Inflammatory macrophage treated with lipopolysaccharide for 1 hour (primary cell): ENCODE results near the gene IFFO2.
A peak's percentile ranks its signal among the peaks of the same experiment; 100 is the strongest.

ENCODE experiments used
- DNase-seq, 2 donors: peaks; one replicate each; pipeline ENCODE4 v3.0.0-alpha.2; 2020 to 2022

The IFFO2 gene

DNA sequence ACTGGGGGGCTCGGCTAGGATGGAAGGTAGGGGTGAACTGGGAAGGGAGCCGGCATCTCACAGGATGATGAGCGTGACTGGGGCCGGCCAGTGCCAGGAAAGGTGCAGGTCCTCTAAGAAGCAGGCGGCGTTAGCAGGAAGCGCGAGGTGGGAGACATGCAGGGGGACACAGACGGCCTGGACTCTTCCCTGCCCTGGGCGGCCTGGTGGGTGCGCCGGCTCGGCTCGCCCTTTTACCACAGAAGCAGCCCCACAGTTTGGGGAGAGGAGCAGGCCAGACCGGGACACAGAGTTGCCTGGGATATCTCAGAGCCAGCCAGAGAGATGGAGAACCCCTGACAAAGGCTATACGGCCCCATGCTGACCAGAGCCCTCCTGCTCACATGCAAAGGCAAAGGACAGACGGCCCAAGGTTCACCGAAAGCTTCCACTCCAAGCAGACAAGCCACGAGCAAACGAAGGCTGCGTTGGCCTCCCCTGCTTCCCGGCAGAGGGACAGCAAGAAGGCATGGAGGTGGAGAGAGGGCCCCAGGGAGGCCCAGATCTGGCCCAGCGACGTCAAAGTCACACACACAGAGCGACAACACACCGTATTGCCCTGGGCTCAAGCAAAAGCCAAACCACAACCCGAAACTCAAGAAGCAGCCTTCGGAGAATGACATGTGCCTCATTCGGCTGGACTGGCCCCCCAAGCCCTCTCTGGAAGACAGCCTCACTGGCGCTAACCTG is 39.2 kb downstream of the IFFO2 start:
- no peak for DNase-seq

DNA sequence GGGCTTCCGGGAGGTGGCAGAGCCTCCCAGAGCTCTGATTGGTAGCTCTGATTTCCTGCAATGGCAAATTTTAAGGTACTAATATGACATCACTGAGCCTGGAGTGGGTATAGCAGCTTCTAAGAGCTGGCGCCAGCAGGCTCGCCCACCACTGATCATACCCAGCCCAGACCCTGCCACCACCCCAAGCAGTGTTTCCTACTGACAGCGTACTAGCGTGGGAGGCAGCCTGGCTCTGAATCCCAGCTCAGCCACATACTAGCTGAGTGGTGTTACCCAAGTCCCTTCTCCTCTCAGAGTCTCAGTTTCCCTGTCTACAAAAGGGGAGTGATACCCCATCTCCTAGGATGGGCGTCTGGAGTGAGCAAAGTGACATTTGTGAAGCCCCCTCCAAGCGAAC is 41.1 kb downstream of the IFFO2 start:
- DNase-seq: no peak

DNA sequence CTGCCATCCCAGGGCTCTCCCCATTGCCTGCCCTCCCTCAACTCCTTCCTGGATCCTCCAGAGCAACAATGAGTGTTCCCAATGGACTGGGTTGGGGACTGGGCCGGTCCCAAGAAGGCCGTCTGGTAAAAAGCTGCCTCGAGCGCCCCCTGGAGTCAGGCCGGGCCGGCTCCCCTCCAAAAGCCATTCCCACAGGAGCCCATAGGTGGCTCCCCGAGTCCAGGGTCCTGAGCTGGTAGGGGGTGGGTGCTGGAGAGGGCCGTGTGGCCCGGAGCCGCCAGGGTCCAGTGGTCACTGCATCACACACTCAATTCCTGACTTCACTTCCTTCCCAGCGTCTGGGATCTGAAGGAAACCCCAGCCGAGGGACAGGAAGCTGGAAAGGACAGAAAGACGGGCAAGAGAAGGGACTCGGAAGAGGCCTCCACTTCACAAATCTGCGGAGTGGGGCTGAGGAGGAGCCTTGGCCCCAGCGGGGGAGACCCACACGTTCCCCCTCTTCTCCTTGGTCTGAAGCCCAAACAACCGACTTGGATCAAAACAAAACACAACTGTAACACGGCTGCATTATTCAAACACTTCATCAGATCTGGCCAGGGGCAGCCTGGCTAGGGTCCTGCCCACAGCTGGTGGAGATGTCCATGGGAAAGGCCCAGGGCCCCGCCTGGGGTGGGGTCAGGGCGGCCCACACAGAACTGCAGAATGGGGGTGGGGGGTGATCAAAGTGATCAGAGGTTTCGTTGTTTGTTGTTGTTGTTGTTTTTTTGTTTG is 43.2 kb downstream of the IFFO2 start:
- DNase-seq: peak; percentile 46 to 88

DNA sequence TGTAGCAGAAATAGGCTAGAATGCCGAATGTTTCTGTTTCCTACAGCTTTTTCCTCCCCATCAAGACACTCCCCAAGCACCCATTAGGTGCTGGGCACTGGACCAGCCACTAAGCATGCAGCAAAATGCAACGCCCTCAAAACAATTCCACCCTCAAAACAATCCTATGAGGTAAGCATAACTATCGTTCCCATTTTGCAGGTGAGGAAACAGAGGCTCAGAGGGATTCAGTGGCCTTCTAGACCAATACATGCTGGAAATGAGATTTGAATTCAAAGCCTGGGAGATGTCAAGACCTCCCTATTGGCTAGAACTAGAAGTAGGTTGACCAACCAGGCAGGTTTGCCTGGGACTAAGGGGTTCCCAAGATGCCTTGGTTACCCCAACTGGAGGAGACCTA is 43.9 kb downstream of the IFFO2 start:
- DNase-seq: no peak

DNA sequence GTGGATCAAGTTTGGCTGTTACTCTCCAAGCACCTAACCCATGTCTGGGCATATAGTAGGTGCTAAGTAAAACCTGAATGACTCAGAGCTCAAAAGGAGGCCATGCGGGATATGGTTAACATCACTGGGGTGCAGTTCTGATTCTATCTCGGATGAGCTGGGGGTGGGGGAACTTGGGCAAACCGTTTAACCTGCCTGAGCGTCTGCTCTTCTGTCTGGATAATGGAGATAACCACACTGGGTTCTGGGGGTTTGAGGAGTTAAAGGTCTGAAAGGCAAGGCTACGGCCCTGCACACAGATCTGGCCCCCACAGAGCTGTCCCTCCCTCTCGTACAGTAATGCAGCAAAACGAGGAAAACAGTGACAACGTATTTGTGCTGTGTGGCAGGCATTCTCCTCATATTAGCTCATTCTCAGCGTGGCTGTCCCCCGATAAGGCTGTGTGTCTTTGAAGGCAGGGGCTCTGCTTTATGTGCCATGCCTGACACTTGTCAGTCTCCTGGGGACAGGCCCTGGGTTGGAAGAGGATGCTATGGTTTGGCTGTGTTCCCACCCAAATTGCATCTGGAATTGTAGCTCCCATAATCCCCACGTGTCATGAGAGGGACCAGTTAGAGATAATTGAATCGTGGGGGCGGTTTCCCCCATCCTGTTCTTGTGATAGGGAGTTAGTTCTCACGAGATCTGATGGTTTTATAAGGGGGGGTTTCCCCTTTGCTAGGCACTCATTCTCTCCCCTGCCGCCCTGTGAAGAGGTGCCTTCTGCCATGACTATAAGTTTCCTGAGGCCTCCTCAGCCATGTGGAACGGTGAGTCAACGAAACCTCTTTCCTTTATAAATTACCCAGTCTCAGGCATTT is 47.3 kb downstream of the IFFO2 start:
- no peak for DNase-seq

DNA sequence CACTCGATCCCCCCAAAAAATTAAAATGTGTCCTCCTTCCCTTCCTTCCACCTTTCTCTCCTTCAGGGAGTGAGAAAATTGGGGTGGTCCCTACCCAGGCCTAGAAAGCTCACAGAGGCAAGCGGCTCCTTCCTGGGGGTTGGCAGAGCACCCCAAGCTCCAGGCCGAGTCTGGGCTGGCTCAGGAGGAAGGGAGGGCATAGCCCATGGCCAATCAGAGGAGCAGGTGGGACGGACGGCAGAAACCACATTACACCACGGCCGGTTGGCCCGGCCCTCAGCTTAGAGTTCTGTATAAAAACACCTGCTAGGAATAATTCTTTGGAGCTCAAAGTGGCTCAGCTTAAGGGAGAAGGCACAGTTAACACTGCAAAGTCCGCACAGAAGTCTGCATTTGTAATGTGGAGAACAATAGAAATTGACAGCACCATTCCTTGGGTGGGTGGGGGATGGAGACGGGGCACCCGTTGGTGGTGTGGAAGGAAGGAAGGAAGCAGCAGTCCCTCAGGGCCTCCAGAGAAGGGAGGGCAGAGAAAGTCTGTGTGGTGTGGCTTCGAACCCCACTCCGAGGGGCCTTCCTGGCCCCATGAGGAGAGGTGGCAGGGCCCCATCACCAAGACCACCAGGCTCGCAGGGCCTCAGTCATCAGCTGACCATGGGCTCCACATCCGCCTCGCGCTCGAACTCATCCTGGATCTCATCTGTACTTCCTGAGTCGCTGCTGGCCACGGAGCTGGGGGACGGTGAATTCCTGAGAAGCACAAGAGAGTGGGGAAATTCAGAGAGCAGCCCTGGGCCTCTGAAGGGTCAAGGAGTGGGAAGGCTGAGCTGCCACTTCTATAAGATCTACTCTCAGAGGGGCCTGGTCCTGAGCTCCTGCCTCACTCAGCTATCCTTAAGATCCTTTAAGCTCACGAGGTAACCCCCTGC is 48.3 kb downstream of the IFFO2 start:
- peak; percentile 29 to 38 for DNase-seq

DNA sequence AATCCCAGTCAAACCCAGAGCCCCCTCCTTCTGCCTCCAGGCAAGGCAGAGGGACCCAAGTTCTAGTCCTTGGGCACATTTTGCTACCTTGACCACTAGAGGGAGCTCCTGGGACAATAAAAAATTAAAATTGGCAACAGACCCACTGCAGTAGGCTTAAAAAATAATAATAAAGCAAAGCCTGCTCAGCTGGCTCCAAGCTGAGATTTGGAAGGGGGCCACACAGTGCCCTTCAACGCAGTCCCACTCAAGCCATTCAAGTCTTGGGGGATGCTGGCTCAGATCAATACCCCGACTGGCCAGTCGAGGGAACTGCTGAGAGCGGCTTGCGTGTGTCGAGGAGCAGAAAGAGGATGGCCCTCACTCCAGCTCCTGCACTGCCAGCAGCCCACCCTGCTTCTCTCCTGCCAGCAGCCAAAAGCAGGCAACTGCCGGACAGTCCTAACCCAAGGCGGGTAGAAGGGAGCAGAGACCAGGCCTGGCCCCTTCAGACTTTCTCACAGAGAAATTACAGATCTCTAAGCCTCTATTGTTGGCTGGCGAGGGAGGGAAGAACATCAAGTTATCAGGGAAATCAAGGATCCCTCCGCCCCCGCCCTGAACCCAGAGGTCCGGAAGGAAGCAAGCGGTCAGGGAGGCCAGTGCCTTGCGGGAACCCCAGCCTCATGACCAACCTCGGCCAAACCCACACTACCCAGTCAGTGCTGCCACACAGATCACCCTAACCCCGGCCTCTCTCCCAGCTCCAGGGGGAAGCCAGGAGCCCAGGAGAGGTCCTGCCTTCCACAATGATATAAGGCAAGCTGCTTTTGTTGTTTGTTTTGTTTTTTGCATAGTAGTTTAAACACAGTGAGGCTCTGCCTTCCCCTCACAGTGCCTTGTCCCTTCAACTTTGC is 49.2 kb downstream of the IFFO2 start:
- DNase-seq: peak; percentile 77 to 79

DNA sequence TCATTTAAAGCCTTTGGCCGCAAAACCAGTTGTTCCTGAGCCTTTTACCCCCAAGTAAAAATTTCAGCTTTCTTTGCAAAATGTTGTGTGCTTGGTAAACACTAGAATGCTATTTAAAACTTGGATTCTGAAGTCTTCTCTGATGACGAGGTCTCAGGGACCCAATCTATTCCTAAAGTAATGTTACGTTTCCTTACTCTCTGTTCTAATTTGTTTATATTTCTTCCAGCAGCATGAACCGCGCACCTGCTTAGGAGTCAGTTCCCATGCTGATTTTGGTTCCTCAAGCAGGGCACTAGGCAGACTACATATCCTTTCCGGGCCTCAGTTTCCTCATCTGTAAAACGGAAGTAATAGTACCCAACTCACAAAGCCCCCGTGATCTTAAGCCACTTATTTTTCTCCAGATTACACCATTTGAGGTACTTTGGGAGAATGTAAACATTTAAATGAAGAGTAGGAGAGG is 53.2 kb downstream of the IFFO2 start:
- DNase-seq: no peak

DNA sequence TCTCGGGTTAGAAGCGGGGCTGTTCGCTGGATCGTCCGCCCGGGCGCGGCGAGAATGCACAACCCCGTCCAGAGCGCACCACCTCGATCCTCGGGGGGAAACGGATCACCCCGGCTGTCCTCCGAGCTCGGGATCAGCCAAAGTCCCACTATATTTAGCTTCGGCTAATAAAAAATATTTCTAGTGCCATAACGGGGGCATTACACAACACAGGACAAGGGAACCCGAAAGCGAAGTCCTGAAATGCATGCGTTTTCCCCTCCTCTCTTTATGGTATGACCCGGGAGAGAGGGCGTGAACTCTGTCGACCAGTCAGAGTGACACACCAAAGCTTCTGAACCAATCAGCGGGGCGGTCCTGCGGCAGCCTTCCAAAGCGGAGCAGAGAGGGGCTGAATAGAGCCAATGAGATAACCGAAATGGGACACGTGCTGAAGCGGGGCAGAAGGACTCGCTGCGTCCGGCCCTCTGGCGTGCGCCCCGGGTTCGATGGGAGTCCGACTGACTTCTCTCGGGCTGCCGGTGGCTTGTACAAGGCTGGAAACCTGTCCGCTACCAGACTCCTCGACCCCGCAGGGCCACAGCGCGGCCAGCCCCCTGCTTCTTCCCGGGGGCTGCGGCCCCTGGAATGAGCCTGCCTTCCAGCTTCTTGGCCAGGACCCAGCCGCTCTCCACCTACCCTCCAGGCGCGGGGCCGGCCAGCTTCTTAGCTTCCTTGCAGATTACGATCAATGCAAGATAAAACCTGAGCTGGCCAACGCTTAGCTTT is 53.8 kb downstream of the IFFO2 start, which contains the start of gene ALDH4A1:
ALDH4A1 (minus strand) TSS at position 33 of the 768 bp plus-strand sequence; CDS start at position 1, 32 bp downstream.
- peak; percentile 96 to 99 for DNase-seq

DNA sequence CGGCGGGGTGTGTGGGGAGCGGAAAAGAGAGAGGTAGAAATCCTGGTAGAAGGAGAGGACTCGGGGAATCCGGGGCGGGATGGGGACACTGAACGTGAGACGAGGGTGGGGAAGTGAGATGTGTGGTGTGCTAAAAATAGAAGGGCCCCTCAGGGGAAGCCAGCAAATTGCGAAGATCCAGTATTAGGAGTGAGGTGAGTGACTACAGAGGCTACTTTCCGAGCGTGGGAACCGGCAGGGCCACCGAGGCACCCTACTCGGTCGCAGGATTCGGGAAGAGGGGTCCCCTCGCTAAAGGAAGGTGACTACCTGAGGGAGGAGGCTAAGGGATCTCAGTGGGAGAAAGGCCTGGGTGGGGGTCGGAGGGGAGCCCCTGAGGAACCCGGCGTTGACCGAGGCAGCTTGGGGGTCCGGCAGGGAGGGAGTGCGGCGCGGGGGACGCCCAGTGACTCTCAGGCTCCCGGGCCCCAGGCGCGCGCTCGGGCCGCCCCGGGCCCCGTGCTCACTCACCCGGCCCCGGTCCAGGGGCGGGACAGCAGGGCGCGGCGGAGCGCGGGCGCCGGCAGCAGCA is 54.4 kb downstream of the IFFO2 start:
- peak in 1 of 2 donors; percentile 44 for DNase-seq

DNA sequence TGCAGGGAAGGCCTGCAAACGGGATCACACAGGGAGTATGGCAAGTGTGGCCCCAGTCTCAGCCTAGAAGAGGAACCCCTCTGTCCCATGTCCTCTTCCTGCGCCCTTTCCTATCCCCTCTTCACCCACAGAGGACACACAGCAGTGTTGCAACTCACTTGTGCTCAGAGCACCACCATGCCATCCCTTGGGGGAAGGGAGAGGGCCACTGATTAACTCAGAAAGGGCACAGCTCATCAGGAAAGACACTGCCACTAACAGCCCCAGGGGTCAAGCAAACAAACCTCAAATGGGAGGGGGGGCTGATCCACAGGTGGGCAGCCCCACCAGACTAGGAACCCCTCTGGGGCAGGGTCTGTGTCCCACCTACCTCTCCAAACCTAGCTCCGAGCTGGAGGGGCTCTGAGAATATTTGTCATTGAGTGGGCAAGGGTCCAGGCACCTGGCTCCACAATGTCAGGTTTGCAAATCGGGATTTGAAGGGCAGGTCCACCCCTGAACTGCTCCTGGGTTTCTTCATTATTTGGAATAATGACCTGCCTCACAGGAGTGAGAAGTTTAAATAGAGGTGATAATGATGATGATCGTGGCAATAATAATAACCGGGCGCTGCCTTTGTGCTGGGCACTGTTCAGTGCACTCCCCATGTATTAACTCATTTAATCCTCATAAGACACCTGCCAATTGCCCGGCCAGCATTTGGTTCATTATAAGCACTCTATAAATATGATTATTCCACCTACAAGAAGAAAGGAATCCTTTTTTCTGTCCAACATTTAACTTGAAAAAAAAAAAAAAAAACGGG is 55.1 kb downstream of the IFFO2 start:
- no peak for DNase-seq

DNA sequence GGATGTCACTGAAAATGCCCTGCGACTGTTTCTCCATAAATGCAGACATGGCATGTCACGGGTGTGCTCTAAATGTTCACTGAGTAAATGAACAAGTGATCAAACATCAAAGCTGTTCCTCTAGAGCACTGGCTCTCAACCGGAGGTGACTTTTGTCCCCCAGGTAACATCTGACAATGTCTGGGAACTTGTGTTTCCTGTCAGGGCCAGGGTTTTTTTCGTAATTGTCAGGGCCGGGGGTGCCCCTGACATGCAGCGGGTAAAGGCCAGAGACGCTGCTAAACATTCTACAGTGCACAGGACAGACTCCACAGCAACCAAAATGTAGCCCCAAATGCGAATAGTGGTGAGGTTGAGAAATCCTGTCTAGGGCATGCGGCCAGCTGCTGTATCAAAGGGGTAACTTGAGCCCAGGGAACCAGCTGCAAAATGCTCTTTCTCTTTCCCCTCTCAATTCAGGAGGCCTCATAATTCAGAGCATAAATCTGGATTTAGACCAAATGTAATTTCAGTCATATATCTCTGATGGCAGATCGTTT is 56.1 kb downstream of the IFFO2 start:
- no peak for DNase-seq

DNA sequence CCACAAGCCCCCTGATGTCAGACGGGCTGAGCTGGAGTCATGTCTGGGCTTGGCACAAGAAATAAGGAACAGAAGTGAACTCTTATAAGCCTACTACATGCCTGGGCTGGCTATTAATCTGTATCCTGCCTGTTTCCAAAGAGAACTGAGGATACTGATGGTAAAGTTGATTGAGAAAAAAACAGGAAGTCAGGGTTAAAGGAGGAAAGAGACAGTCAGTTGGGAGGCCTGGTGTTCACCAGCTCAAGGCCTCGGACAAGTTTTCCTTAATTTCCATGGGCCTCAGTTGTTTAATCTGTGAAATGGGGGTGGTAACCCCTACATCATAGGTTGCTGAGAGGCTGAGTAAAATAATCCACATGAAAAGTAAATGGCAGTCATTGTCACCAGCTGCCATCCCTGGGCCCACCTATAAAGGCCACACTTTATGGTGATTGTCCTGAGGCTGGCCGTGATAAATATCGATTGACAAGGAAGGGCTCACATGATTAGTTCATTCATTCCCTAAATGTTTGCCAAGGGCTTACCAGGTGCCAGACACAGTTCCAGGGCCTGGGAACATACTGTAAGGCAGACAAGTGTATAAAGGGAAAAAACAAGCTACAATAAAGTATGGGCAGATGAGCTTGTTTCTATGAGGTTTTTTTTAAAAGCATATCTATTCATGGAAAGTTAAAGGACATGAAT is 57.0 kb downstream of the IFFO2 start:
- DNase-seq: no peak

DNA sequence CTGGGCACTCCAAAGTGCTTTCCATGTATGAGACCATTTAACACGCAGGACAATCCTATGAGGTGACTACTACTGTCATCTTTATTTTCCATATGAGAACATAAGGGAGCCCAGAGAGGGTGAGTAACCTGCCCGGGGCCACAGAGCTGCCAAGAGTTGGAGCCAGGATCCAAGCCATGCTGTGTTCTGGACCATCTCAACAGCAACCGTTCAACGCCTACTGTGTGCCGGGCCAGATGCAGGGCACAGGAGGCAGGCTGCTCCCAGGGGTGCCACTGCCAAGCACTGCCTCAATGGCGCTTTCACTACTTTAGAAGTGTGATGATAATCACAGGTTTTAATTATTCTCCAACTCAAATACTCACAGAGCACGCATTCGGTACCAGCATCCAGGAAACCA is 57.9 kb downstream of the IFFO2 start:
- no peak for DNase-seq

DNA sequence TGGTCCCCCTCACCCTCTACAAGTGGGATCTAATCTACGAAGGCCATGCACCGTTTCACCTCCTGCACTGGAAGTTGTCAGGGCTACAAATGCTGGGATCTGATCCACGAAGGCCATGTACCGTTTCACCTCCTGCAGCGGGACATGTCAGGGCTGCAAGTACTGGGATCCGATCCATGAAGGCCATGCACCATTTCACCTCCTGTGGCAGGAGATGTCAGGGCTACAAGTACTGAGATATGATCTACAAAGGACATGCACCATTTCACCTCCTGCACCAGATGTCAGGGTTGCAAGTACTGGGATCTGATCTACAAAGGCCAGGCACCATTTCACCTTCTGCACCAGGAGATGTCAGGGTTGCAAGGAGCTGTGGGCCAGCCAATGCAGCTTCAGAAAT is 61.2 kb downstream of the IFFO2 start:
- no peak for DNase-seq

DNA sequence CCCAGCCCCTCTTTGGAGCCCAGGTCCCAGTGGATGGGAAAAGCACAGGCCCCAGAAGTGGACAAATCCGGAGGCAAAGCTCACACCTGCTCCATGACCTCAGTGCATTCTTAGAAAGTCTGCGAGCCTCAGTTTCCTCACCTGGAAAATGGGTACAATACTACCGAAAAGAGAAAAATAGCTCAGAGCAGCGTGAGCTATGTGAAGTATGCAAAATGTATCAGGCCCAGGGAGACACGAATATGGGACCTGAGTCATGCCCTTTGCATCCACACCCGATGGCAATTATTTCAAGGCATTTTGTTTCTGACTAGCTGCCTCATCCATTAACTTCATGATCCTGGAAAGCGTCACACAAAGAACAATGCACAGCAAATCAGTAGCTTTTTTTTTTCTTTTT is 63.4 kb downstream of the IFFO2 start:
- no peak for DNase-seq

DNA sequence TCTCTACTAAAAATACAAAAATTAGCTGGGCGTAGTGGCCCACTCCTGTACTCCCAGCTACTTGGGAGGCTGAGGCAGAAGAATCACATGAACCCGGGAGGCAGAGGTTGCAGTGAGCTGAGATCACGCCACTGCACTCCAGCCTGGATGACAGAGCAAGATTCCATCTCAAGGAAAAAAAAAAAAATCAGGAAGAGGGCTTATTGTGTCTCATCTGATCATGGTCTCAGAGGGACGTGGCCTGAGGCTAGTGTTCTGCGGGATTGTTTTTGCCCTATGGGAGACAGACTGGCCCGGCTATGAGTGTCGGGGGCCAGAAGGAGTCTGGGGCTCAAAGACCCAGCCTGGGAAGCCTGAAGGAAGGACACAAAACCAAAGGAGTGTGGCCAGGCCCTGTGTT is 64.6 kb downstream of the IFFO2 start:
- DNase-seq: peak in 1 of 2 donors; percentile 39

DNA sequence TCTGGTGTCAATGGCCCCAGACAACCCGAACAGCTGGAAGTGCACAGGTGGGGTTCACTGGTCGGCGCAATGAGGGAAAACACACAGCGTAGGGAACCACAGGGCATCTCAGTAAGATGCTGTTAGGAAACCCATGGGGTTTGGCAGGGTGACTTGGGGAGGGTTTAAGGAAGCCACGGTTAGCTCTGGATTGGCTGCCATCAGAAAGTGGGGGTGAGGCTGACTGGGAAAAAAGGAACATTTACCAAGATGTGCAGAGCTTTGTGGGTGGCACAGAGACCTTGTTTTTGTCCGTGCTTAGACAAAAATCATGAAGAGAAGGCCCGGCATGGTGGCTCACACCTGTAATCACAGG is 65.1 kb downstream of the IFFO2 start:
- DNase-seq: peak; percentile 68 to 86
